ENCODE results near the gene SH3GL3.

The SH3GL3 gene

GRCh38 chr15:83616840-83617239 is 169.7 kb downstream of the SH3GL3 start:
- H3K27ac ChIP-seq (ENCODE audit: low read depth, low read length, poor library complexity, severe bottlenecking), result no peak overlapping the region
- H3K9me2 ChIP-seq (ENCODE audit: low read depth, low read length), result no peaks in the 10 kb centered on the region
- H3K4me1 ChIP-seq (ENCODE audit: insufficient read depth, low read length, severe bottlenecking), result no peaks in the 10 kb centered on the region
- H4K20me1 ChIP-seq (ENCODE audit: insufficient read depth, low read length), result no peaks in the 10 kb centered on the region
- H3K9ac ChIP-seq (ENCODE audit: low read length), result no peak overlapping the region
- TF ChIP-seq CTCF (IDR thresholded peaks at IDR 0.05; ENCODE audit: low read length) (no peak), EZH2 (IDR thresholded peaks at IDR 0.05; ENCODE audit: borderline replicate concordance, low read length) (no peak)
- no peaks in the 10 kb centered on the region for H3K9me3 ChIP-seq (ENCODE audit: low read length)
- H3K4me3 ChIP-seq (ENCODE audit: low read depth, low read length, poor library complexity, severe bottlenecking), result no peak overlapping the region
- H3K36me3 ChIP-seq (ENCODE audit: insufficient read depth, low read length), result no peaks in the 10 kb centered on the region
- H2AFZ ChIP-seq (ENCODE audit: low read length), result no peak overlapping the region
- no peaks in the 10 kb centered on the region for H3F3A ChIP-seq (ENCODE audit: insufficient read depth, low read length)
- H3K4me2 ChIP-seq (ENCODE audit: low read length), result no peak overlapping the region
- no peaks in the 10 kb centered on the region for H3K79me2 ChIP-seq (ENCODE audit: insufficient read depth, low read length)
- no peaks in the 10 kb centered on the region for H3K27me3 ChIP-seq (ENCODE audit: insufficient read depth, low read length)

GRCh38 chr15:83626171-83626802 is 179.1 kb downstream of the SH3GL3 start:
- Histone ChIP-seq H3K9me3 (ENCODE audit: low read length) (no peaks in the 10 kb centered on the region), H3K79me2 (ENCODE audit: insufficient read depth, low read length) (no peaks in the 10 kb centered on the region), H3K4me2 (ENCODE audit: low read length) (no peak overlapping the region), H3K27me3 (ENCODE audit: insufficient read depth, low read length) (no peaks in the 10 kb centered on the region), H3F3A (ENCODE audit: insufficient read depth, low read length) (no peaks in the 10 kb centered on the region), H3K9me2 (ENCODE audit: low read depth, low read length) (no peaks in the 10 kb centered on the region), H3K36me3 (ENCODE audit: insufficient read depth, low read length) (no peaks in the 10 kb centered on the region), H3K4me1 (ENCODE audit: insufficient read depth, low read length, severe bottlenecking) (no peaks in the 10 kb centered on the region), H3K27ac (ENCODE audit: low read depth, low read length, poor library complexity, severe bottlenecking) (no peak overlapping the region), H3K4me3 (ENCODE audit: low read depth, low read length, poor library complexity, severe bottlenecking) (no peak overlapping the region), H2AFZ (ENCODE audit: low read length) (no peak overlapping the region), H3K9ac (ENCODE audit: low read length) (no peak overlapping the region), H4K20me1 (ENCODE audit: insufficient read depth, low read length) (no peaks in the 10 kb centered on the region)
- no peak for TF ChIP-seq CTCF (IDR thresholded peaks at IDR 0.05; ENCODE audit: low read length)
- no peak for TF ChIP-seq EZH2 (IDR thresholded peaks at IDR 0.05; ENCODE audit: borderline replicate concordance, low read length)

GRCh38 chr15:83631534-83631933 is 184.4 kb downstream of the SH3GL3 start:
- no peak overlapping the region for H3K27ac ChIP-seq (ENCODE audit: low read depth, low read length, poor library complexity, severe bottlenecking)
- no peak overlapping the region for H2AFZ ChIP-seq (ENCODE audit: low read length)
- H3K27me3 ChIP-seq (ENCODE audit: insufficient read depth, low read length), result no peaks in the 10 kb centered on the region
- H3K79me2 ChIP-seq (ENCODE audit: insufficient read depth, low read length), result no peaks in the 10 kb centered on the region
- no peak overlapping the region for H3K4me3 ChIP-seq (ENCODE audit: low read depth, low read length, poor library complexity, severe bottlenecking)
- H3K9ac ChIP-seq (ENCODE audit: low read length), result no peak overlapping the region
- H3F3A ChIP-seq (ENCODE audit: insufficient read depth, low read length), result no peaks in the 10 kb centered on the region
- H3K9me2 ChIP-seq (ENCODE audit: low read depth, low read length), result no peaks in the 10 kb centered on the region
- TF ChIP-seq EZH2 (IDR thresholded peaks at IDR 0.05; ENCODE audit: borderline replicate concordance, low read length), result no peak
- no peak for TF ChIP-seq CTCF (IDR thresholded peaks at IDR 0.05; ENCODE audit: low read length)
- H3K9me3 ChIP-seq (ENCODE audit: low read length), result no peaks in the 10 kb centered on the region
- H4K20me1 ChIP-seq (ENCODE audit: insufficient read depth, low read length), result no peaks in the 10 kb centered on the region
- no peaks in the 10 kb centered on the region for H3K36me3 ChIP-seq (ENCODE audit: insufficient read depth, low read length)
- no peak overlapping the region for H3K4me2 ChIP-seq (ENCODE audit: low read length)
- no peaks in the 10 kb centered on the region for H3K4me1 ChIP-seq (ENCODE audit: insufficient read depth, low read length, severe bottlenecking)
